ENCODE data around the gene SLC2A10.

DNA sequence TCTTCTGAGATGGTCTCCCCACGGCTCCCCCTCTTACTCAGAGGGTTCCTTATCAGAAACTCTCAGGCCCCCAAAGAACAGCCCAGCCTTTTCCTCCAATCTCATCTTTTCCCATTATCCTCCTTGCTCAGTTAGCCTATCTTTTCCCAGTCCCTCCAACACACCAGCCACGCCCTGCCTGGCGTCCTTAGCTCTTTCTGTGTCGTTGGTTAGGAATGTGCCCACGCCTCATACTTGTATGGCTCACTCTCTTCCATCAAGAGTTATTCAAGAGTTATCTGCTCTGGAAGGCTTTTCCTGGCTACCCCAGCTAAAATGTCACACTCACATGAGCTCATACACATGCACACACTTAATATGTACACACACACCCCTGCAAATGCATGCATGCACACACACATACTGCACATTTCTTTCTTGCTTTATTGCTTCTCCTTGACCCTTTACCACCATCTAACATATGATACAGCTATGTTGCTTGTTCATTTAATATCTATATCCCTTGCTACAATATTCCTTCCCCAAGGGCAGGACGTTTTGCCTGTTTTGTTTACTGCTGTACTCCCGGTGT is 37.6 kb downstream of the SLC2A10 start:
- no peak for TF ChIP-seq FOXM1 (IDR thresholded peaks at IDR 0.05; ENCODE audit: borderline replicate concordance)
- TF ChIP-seq NFRKB (IDR thresholded peaks at IDR 0.05), result no peak
- TF ChIP-seq TARDBP (IDR thresholded peaks at IDR 0.05), result no peak
- TF ChIP-seq SP1 (IDR thresholded peaks at IDR 0.05), result no peak
- no peak for TF ChIP-seq SUZ12 (IDR thresholded peaks at IDR 0.05)

All from HEK293T (cell line).